OCI-LY3 (cell line): ENCODE data around the gene CFAP91.

Experiments
- CTCF ChIP-seq: fragments of 200-600, 300-600 bp; sonication (generic); IDR thresholded peaks from 2 replicates; pipeline ENCODE4 v1.5.1; 2014; ENCODE audit warnings: antibody characterized with exemption, low read length, low read depth
- EZH2phosphoT487 ChIP-seq: fragments of 200-600 bp; shearing (Covaris generic); IDR thresholded peaks from 2 replicates; pipeline ENCODE4 v1.6.1; 2018; ENCODE audit warnings: antibody characterized with exemption, mixed run types, low read depth

- TF ChIP-seq CTCF (no peak), EZH2phosphoT487 (no peak)
These were observed 36.8 kb upstream of the CFAP91 start for GRCh38 chr3:119665954-119666559.
